Endometrial microvascular endothelial cells (primary cell): ENCODE data around the gene HACD4. TPM values are rescaled to one million over a fixed set of nuclear protein-coding genes. Genes with fewer than 3 reads are reported as not detected.

ENCODE experiments used
- in situ Hi-C: cut with HindIII; loops from 2 replicates; pipeline ENCODE4 v1.10.0; 2017; ENCODE audit warnings: low sequenced_read_pairs, low pct_unique_long_range_greater_than_20kb; ENCODE audit errors: inconsistent ontology term
- total RNA-seq: library from RNA; depleted of rRNA; stranded (reverse); fragments of >200 nt; gene quantifications from one replicate; pipeline ENCODE4 v1.2.3, GENCODE V29; 2015; ENCODE audit errors: inconsistent ontology term

The HACD4 gene
- total RNA-seq, 1 donor from 2014 or later: 2.0 TPM

DNA sequence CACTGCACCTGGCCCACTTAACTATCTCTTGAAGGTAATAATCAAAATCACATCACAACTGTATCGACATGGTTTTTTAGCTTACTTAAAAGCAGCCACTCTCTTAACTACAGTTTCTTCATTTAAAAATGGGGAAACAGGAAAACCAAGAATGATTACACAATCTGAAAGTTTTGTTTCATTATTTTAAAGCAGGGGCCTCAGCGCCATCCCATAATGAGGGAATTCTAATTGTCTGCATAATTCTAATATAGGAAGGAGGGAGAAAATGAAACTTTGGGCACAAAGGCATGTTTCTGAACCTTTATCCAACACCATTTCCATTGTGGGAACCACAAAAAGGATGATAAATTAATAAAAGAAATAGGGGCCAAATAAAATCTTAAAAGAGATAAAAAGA, 7.6 kb downstream of the HACD4 start:
- in situ Hi-C loops: no loop called here

DNA sequence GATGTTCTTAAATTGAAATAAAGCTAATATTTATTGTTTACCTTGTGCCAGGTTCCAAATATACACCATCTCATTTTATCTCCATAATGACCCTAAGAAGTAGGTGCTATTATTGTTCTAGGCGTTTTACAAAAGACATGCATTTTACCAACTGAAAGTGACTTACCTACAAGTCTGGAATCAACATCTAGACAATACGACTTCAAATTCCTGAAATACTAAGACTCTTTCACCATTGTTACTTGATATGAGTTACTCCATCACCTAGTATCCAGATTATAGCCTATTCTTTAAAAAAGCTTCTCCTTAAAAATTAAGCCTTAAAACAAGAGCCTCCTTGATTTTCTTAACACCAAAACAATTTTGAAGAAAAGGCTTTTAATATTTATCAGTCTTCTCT, 13.3 kb downstream of the HACD4 start:
- in situ Hi-C loops: no loop called here

DNA sequence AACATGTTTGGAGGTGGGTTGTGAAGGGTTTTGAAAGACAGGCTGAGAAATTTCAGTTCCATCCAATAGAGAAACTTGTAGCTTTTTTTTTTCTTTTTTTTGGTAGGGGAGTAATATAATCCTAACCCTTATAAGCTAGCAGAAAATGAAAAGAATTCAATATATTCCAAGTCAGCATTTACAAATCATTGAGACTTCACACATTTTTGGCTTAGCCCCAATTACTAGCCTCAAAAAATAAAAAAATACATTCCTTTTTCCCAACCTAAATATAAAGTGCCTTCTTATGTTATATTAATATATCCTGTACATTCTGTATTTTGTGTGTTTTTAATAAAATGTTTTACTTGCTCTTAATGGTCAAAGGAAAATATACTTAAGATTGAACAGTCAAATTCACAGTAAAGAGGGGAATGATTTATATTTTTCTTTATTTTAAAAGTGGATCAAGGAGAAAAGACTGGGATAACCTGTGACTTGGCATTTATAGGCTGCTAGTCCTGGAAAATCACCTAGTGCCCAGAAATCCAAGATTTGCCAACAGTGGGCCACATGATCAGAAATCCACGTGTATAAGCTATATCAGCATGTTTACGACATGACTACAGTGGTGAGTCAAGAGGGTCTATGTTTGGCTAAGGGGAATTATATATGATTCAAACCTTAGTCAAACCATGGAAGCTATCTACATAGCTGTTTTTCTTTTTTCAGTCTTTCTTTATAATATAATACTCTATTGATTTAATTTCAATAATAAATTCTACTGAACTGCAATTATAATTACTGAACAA, 14.5 kb downstream of the HACD4 start:
- in situ Hi-C loops: no loop called here

DNA sequence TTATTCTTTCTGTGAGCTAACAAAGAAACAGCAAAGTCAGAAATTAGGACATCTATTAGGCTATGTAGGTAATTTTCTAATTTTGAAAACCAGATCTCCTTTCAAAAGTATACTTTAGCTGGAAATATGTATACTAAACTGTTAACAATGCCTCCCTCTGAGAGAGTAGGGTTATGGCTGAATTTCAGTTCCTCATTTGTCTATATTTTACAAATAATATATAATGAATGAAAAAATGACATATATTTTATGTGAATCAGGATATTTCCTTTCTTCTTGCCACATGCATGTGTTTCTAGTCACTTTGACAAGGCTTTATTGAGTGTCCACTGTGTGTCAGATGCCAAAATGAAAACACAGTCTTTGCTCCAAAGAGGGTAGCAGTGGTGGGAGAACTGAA, 15.4 kb downstream of the HACD4 start:
- in situ Hi-C loops: no loop called here

DNA sequence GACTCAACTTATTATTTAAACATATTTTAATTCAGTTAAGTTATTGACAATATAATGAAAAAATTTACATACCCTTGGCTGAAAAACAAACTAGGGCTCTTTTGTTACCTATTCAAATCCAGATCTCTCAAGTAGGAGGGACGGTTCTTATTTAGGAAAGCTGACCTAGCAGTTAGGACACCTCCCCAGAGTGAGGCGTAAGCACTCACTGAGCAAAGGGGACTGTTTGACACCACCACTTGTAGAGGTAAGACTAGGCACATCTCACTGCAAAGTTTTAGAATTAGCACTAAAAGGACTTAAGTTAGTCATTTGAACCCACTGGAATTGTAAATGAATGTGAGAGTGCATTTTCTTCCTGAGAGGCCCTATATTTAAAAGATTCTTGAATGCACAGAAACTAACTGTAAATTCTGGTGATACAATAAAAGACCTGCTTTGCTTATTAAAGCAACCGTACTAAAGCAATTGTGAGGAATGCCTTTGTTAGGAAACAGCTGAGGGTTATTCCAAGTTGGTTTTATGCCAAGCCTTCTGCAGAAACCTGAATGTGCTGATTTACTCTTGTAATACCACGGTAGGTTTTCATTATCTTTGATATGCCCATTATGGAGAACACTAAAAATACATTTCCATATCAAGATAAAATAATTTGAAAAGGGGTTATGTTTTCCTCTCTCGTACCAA, 16.2 kb downstream of the HACD4 start:
- in situ Hi-C loops: no loop called here

DNA sequence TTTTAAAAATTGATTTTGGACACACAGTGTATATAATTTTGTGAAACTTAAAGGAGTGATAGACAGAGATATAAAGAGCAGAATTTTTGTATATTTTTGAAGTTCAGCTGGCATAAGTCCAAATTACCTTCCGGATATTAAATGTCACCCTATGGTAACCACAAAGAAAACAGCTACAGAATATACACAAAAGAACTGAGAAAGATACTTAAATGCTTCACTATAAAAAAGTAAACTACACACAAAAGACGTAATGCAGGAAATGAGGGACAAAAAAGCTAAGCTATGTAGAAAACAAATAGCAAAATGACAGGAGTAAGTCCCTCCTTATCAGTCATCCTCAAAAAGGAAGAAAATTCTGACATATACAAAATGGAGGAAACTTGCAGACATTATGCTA, 29.4 kb downstream of the HACD4 start:
- in situ Hi-C loops: no loop called here

DNA sequence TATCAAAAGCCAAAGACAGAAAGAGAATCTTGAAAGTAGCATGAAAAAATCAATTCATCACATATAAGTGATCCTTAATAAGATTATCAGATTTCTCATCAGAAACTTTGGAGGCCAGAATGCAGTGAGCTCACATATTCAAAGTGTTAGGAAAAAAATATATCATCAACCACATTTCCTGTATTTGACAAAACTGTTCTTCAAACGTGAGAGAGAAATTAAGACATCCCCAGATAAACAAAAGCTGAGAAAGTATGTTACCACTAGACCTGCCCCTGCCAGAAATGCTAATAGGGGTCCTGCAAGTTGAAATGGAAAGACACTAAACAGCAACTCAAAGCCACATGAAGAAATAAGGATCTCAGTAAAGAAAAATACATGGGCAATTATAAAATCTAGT, 29.9 kb downstream of the HACD4 start:
- in situ Hi-C loops: no loop called here

DNA sequence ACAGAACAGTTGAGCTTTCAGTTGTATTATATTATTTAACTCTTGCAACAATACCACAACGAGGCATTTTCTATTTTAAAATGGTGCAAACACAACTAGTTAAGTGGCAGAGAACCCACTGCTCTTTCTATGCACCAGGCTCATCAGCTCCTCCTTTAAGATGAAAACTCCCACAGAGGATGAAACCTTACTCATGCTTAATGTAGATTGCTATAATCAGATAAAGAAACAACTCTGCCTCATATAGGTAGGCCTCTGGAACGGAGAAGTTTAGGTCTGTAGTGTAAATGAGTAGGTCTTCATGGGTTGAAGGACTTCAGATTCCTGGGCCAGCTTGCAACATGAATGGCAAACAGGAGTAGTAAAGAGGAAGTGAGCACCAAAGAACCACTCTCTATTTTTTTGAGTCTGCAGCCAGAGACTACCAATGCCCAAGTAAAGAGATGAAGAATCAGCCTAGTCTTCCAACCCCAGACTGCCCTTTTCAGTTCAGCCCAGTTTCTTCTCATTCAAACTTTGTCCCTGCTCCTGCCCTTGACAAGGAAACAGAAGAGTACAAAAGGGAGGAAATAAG, 33.9 kb downstream of the HACD4 start:
- in situ Hi-C loops: no loop called here

DNA sequence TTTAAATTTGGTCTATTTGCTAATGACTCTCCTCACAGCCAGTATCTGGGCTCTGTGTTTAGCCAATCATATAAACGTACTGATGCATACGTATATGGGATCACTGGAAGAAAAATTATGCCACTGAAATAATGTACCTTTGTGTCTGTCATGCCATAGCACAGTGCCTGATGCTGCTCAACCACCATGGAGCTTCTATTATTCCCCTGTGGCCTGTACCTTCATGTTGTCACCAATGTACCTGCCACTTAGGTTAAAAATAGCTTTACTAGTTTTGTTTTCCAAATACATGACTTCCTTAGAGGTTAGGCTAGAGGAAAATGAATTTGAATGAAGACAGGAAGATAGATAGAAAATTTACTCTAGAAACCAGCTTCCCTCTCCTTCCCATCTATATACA, 34.6 kb downstream of the HACD4 start:
- in situ Hi-C loops: no loop called here

DNA sequence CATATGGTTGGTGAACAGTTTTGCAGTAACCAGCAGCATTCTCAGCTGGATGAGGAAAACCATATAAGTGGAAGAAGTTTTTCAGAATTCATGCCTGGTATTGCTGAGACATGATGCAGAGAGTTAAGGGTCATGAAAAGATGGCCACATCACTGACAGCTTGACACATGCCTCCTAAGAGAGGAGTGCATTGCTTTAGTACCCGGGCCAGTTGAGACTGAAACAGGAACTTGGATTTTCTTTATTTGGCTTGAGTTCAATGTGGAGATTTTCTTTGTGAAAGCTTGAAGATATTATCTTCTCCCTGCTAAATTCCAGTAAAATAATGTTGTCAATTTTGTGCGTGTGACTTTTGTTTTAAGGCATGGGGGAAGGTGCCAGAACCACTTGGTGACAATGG, 35.8 kb downstream of the HACD4 start:
- in situ Hi-C loops: no loop called here

DNA sequence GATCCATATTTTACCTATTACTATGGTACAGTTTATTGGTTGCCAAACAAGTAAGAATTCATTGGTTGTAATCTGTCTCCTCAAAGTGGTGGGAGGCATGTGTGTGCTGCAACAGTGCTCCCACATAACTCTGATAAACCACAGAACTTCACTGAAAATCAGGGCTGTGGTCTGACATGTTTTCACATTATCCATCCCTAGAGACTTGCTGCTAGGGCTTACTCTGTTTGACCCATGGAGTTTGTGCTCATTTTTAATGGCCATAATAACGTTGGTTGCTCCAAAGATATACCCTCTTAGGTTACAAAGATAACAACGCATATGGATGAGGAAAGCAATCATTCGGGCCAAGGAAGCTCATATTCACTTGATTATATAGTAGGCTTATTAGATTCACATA, 37.0 kb downstream of the HACD4 start:
- in situ Hi-C loops: no loop called here

DNA sequence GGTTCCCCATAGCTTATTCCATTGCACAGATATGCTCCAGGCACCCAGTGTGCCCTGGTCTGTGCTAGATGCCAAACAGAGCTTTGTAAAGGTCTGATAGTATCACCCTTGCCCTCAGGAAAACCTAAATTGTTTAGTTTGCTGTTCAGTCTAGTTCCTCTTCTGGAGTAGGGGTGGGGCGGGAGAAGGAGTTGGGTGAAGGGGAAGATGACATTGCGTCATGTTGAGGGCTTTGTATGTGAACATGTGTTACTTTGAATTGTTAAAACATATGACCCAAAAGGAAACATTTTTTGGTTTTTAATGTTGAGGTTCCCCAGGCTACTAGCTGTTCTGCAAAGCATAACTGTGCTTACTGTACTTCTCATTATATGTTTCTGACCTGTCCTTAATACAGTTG, 40.6 kb downstream of the HACD4 start:
- in situ Hi-C loops: no loop called here

DNA sequence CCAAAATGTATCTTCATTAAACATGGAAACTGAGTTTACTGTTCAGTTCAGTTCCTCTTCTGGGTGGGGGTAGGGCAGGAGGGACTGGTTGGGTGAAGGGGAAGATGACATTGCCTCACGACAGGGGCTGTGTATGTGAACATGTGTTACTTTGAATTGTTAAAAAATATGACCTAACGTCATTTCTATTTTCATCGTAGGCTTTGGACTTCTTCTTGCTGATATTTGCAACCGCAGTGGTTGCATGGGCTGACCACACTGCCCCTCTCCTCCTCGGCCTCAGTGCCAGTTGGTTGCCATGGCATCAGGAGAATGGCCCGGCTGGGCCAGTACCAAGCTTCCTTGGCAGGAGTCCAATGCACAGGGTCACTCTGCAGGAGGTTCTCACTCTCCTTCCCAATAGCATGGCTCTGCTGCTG, 41.5 kb downstream of the HACD4 start:
- in situ Hi-C loops: no loop called here

DNA sequence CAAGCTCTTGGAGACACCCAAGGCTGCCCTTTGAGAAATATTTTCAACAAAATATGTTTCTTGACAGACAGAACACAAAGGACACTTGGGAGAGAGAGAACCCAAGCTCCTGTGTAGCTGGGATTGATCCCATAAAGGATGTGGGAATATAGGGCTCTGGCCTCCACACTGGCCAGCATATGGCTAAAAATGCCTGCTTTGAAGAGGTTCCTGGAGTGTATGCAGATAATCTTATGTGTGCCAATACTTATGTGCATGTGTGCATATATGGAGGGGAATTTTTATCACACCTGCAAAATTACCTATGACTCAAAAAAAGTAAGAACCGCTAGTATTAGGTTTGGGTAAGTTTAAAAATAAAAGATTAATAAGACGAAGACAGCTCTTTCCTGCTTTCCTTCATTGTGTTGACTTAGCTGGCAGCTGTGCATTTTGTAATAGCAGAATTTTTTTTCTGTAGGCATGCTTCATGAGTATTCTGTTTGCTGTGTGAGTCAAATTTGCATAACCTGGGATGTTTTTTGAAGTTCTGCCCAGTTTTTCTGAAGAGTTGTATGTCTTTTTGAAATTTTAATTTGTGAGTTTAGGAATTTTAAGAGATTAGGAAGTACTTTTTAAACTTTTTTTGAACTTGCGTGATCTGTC, 42.6 kb downstream of the HACD4 start:
- in situ Hi-C loops: no loop called here

DNA sequence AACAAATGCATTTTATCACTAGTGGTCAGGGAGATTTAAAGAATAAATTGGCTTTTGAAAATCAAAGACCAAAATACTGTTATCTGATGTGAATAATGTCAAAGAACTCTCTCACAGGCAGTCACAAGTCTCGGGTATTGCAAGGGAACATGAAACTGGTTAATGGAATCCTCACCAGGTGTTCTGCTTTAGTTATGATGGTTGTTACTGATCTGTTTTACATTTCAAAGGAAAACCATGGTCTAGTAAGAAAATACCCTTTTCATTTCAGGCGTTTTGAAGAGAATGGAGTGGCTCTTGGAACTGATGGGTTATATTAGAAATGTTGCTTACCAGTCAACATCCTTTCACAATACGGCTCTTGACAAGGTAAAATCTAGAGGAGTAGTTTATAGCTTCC, 43.4 kb downstream of the HACD4 start:
- in situ Hi-C loops: no loop called here

DNA sequence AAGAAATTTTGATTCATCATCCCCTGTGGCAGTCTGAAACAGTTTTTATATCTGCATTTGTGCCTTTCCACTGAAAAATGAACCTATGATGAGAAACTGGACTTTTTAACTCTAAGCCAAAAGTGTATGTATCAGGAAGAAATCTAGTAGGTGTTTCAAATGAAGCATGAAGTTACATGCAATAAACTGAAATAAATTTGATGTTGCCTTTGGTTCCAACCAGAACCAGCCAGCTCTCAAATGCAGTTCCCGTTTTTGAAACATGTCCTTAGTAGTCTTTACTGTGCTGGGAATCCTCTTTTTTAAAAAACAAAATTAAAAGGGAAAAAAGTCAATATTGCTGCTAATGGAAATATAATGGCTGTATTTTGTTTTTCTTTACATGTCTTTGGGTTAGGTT, 43.9 kb downstream of the HACD4 start:
- in situ Hi-C loops: no loop called here

DNA sequence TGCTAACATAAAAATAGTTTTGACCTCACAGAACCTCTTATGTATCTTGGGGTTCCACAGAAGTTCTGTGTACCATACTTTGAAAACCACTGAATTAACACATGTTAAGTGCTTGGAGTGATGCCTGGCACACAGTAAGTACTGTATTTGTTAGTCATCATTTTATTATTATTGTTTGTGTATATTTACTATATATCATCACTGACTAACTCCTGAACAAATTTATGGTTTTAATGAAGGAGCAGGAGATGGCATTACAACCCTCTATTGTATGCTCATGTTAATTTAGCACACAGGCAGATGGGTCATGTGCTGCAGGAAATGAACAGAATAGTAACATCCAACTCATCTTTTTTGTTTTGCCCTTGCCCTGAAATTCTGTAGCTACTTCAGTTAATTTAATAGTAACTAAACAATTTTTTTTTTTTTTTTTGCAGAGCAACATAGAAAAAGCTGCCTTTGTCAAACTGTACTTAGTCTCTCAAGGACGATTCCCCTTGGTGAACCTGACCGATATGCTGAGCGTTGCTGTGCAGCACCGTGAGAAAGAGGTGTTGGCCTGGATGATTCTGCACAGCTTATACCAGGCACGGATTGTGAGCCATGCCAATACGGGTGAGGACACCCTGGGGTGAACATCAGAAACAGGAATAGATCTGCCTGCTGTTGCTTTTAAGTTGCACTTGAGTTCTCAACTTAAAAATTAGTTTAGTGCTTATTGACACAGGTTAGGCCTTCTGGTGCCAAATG, 45.4 kb downstream of the HACD4 start:
- in situ Hi-C loops: no loop called here

DNA sequence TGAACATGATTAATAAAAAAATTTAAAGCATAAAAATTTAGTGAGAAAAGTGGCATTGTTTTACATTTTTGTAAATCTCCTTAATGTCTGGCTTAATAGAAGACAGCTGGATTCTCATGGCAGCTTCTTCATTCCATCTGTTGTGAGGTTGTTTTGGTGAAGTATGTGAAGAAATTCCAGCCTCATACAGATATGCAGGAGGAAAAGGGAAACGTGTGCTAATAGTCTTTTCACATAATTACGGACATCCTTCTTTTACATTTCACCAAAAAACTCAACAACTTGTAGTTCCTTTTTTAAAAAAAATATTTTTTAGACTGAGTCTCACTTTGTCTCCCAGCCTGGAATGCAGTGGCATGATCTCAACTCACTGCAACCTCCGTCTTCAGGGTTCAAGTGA, 46.9 kb downstream of the HACD4 start:
- in situ Hi-C loops: no loop called here

DNA sequence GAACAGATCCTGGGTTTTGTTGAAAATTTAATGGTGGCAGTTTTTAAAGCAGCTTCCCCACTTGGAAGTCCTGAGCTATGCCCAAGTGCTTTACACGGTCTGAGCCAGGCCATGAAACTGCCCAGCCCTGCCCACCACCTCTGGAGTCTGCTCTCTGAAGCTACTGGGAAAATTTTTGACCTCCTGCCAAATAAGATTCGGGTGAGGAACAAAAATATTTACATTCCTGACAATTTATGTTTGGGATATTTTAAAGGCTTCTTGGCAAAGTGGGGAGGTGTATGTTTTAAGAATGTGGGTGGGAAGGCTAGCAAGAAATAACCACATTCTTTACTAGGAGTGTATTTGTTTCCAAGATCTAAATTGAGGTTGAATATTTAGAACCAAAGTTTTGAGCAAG, 50.0 kb downstream of the HACD4 start:
- in situ Hi-C loops: no loop called here
